ENCODE results near the gene WASL.

Gene WASL

DNA sequence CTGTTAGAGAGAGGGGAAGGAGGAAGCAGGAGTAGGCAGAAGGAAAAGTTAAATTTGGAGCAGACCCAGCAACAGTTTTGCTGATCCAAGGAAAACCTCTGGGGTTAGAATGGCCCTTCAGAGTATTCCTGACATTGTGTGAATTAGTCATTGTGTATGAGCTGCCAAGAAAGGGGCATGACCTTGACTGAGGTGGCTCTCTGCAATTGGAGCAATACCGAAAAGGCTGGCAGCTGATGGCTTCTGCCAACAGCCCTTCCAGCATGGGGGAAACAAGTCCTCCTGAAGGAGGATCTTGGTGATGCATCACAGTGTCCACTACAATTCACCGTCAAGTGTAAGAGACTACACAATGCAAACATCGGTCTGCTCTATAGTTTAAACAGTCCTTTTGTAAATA, 20.6 kb upstream of the WASL start:
- no peak overlapping the region for H3K9ac ChIP-seq (ENCODE audit: low read length in 2 of 2)
- no peaks in the 10 kb centered on the region for H3K4me1 ChIP-seq (ENCODE audit: control insufficient read depth, insufficient read depth, low read length)
- H3K9me3 ChIP-seq (ENCODE audit: control insufficient read depth in 2 of 2, low read length in 2 of 2), result no peaks in the 10 kb centered on the region
- H3K27me3 ChIP-seq (ENCODE audit: control insufficient read depth in 1 of 2, insufficient read depth in 2 of 2, low read length in 2 of 2), result no peaks in the 10 kb centered on the region
- H3K27ac ChIP-seq (ENCODE audit: low read length), result no peak overlapping the region
- no peak overlapping the region for H3K4me3 ChIP-seq (ENCODE audit: low read length in 2 of 2)
- H3K36me3 ChIP-seq (ENCODE audit: control insufficient read depth in 2 of 2, insufficient read depth in 2 of 2, low read length in 2 of 2), result no peaks in the 10 kb centered on the region

DNA sequence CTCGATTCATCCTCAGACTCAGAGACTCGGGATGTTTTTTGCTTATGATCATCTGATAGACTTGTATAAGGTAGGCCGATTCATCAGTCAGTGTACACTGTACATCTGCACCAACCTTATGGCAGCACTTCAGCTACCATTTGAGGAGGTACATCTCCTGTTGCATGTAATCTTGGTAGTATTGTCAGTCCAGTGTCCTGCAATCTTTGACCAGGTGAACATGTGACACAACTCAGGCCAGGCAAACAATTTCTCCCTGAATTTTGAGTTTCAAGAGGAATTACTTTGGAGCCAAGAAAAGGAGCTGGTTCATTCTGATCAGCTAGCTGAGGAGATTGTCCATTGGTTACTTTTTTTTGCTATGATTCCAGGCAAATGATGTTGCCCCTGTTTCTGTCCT, 19.7 kb upstream of the WASL start:
- no peak overlapping the region for H3K4me3 ChIP-seq (ENCODE audit: low read length in 2 of 2)
- no peak overlapping the region for H3K27ac ChIP-seq (ENCODE audit: low read length)
- H3K4me1 ChIP-seq (ENCODE audit: control insufficient read depth, insufficient read depth, low read length), result no peaks in the 10 kb centered on the region
- H3K9me3 ChIP-seq (ENCODE audit: control insufficient read depth in 2 of 2, low read length in 2 of 2), result no peaks in the 10 kb centered on the region
- no peak overlapping the region for H3K9ac ChIP-seq (ENCODE audit: low read length in 2 of 2)
- H3K36me3 ChIP-seq (ENCODE audit: control insufficient read depth in 2 of 2, insufficient read depth in 2 of 2, low read length in 2 of 2), result no peaks in the 10 kb centered on the region
- no peaks in the 10 kb centered on the region for H3K27me3 ChIP-seq (ENCODE audit: control insufficient read depth in 1 of 2, insufficient read depth in 2 of 2, low read length in 2 of 2)

DNA sequence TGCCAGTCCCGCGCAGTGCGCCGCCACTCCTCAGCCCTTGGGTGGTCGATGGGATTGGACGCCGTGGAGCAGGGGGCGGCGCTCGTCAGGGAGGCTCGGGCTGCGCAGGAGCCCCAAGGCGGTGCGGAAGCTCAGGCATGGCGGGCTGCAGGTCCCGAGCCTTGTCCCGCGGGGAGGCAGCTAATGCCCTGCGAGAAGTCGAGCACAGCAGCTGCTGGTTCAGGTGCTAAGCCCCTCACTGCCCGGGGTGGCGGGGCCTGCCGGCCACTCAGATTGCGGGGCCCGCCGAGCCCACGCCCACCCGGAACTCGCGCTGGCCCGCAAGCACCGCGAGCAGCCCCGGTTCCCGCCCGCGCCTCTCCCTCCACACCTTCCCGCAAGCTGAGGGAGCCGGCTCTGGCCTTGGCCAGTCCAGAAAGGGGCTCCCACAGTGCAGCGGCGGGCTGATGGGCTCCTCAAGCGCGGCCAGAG, 14.4 kb upstream of the WASL start:
- H3K9ac ChIP-seq (ENCODE audit: low read length in 2 of 2), result no peak overlapping the region
- no peaks in the 10 kb centered on the region for H3K36me3 ChIP-seq (ENCODE audit: control insufficient read depth in 2 of 2, insufficient read depth in 2 of 2, low read length in 2 of 2)
- no peaks in the 10 kb centered on the region for H3K4me1 ChIP-seq (ENCODE audit: control insufficient read depth, insufficient read depth, low read length)
- no peak overlapping the region for H3K27ac ChIP-seq (ENCODE audit: low read length)
- H3K9me3 ChIP-seq (ENCODE audit: control insufficient read depth in 2 of 2, low read length in 2 of 2), result no peaks in the 10 kb centered on the region
- no peak overlapping the region for H3K4me3 ChIP-seq (ENCODE audit: low read length in 2 of 2)
- H3K27me3 ChIP-seq (ENCODE audit: control insufficient read depth in 1 of 2, insufficient read depth in 2 of 2, low read length in 2 of 2), result no peaks in the 10 kb centered on the region

DNA sequence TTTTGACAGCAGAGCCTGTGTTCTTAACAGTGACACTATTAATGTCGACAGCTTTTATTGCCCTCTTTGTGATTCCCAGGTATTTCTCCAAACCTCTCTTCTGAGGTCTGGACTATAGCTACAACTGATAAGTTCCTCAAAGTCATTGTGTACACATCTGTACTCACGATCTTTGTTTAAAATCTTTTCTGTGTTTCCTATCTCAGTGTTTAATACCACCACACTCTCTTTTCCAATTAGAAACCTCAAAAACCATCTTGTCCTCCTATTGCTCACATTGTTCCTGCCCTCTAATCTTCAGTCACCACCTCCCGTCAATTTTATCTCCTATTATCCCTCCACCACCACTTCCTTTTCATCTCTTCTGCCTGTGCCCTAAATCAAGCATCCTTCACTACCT, 12.9 kb upstream of the WASL start:
- Histone ChIP-seq H3K36me3 (ENCODE audit: control insufficient read depth in 2 of 2, insufficient read depth in 2 of 2, low read length in 2 of 2) (no peaks in the 10 kb centered on the region), H3K27me3 (ENCODE audit: control insufficient read depth in 1 of 2, insufficient read depth in 2 of 2, low read length in 2 of 2) (no peaks in the 10 kb centered on the region), H3K9ac (ENCODE audit: low read length in 2 of 2) (no peak overlapping the region), H3K4me3 (ENCODE audit: low read length in 2 of 2) (no peak overlapping the region), H3K4me1 (ENCODE audit: control insufficient read depth, insufficient read depth, low read length) (no peaks in the 10 kb centered on the region), H3K27ac (ENCODE audit: low read length) (no peak overlapping the region), H3K9me3 (ENCODE audit: control insufficient read depth in 2 of 2, low read length in 2 of 2) (no peaks in the 10 kb centered on the region)

DNA sequence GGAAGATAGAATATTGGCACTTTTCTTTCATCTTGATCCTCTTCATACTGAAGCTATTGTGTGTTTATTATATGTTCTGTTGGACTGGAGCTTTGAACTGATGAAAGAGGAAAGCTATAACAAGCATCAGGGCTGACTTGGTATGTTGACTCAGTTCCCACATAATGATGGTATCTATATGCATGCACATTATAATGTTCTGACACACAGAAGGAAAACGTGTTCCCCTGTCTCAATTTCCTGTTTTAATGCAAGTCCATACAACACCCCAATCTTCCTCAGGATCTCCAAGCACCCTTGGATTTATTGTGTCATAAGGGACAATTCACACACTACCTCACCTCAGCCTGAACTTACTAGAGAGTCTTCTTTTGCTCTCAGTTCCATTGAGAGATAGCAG, 8.3 kb upstream of the WASL start:
- no peaks in the 10 kb centered on the region for H3K4me1 ChIP-seq (ENCODE audit: control insufficient read depth, insufficient read depth, low read length)
- H3K4me3 ChIP-seq (ENCODE audit: low read length in 2 of 2), result no peak overlapping the region
- no peak overlapping the region for H3K9ac ChIP-seq (ENCODE audit: low read length in 2 of 2)
- H3K36me3 ChIP-seq (ENCODE audit: control insufficient read depth in 2 of 2, insufficient read depth in 2 of 2, low read length in 2 of 2), result no peaks in the 10 kb centered on the region
- no peaks in the 10 kb centered on the region for H3K9me3 ChIP-seq (ENCODE audit: control insufficient read depth in 2 of 2, low read length in 2 of 2)
- H3K27ac ChIP-seq (ENCODE audit: low read length), result no peak overlapping the region
- H3K27me3 ChIP-seq (ENCODE audit: control insufficient read depth in 1 of 2, insufficient read depth in 2 of 2, low read length in 2 of 2), result no peaks in the 10 kb centered on the region

DNA sequence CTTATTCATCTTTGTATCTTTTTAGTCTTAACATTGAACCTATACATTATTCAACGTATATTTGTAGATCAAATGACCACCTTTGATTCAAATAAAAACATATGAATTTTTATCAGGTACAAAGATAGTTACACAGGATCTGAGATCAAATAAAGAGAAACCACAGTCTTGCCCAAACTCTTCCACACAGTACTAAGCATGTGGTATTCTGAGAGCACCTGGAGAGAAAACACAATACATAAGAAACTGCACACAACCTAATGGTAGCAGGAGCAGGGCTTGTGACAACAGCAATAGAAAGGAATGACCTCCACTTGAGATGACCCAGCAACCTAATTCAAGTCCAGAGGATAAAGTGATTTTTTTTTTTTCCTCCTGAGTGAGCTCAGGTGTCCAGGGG, 6.5 kb upstream of the WASL start:
- no peaks in the 10 kb centered on the region for H3K27me3 ChIP-seq (ENCODE audit: control insufficient read depth in 1 of 2, insufficient read depth in 2 of 2, low read length in 2 of 2)
- H3K27ac ChIP-seq (ENCODE audit: low read length), result no peak overlapping the region
- H3K9ac ChIP-seq (ENCODE audit: low read length in 2 of 2), result no peak overlapping the region
- H3K36me3 ChIP-seq (ENCODE audit: control insufficient read depth in 2 of 2, insufficient read depth in 2 of 2, low read length in 2 of 2), result no peaks in the 10 kb centered on the region
- H3K9me3 ChIP-seq (ENCODE audit: control insufficient read depth in 2 of 2, low read length in 2 of 2), result no peaks in the 10 kb centered on the region
- no peaks in the 10 kb centered on the region for H3K4me1 ChIP-seq (ENCODE audit: control insufficient read depth, insufficient read depth, low read length)
- no peak overlapping the region for H3K4me3 ChIP-seq (ENCODE audit: low read length in 2 of 2)

DNA sequence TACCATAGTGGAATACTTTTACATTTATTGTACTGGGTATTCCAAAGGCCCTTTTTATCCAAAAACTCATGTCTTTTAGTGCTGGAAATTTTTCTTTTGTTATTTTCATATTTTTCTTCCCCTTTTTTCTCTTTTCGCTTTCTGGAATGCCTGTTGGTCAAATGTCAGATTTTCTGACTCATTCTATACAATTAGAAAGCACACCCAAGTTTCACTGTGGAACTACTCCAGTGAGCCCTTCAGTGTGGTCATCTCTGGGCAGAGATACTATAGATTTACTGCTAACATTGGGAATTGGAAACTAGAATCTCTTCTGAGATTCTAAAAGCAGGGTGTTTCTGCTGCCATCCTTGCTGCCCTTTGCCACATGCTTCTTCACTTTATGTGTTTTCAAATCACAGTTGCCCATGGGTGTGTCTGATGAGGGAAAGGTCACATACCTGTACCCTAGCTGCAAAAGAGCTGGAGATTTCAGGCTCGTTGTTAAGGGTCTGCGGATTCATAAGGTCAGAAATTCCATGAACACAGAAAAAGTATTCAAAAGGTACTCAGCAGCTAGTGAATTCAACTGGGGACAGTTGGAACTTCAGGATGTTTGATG, 5.6 kb upstream of the WASL start:
- no peaks in the 10 kb centered on the region for H3K4me1 ChIP-seq (ENCODE audit: control insufficient read depth, insufficient read depth, low read length)
- H3K9me3 ChIP-seq (ENCODE audit: control insufficient read depth in 2 of 2, low read length in 2 of 2), result no peaks in the 10 kb centered on the region
- H3K27me3 ChIP-seq (ENCODE audit: control insufficient read depth in 1 of 2, insufficient read depth in 2 of 2, low read length in 2 of 2), result no peaks in the 10 kb centered on the region
- H3K4me3 ChIP-seq (ENCODE audit: low read length in 2 of 2), result no peak overlapping the region
- H3K27ac ChIP-seq (ENCODE audit: low read length), result no peak overlapping the region
- no peak overlapping the region for H3K9ac ChIP-seq (ENCODE audit: low read length in 2 of 2)
- H3K36me3 ChIP-seq (ENCODE audit: control insufficient read depth in 2 of 2, insufficient read depth in 2 of 2, low read length in 2 of 2), result no peaks in the 10 kb centered on the region

DNA sequence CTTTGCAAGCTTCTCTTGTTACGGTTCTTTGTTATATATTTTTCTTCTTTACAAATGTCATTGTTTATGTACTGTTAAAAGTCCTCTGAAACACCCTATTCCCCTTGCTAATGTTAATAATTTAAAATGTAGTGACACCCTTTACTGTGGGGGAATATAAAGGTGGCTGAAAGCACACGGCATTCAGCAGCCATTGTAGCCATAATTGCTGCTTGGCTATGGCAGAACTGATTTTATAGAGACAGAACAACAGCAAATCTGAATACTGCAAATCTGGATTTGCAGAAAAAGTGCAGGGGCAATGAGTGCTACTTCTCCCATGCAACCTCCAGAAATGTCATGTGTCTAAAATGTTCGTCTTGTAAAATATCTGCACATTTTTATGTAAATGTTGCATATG, 3.7 kb upstream of the WASL start:
- Histone ChIP-seq H3K4me3 (ENCODE audit: low read length in 2 of 2) (no peak overlapping the region), H3K27me3 (ENCODE audit: control insufficient read depth in 1 of 2, insufficient read depth in 2 of 2, low read length in 2 of 2) (no peaks in the 10 kb centered on the region), H3K27ac (ENCODE audit: low read length) (no peak overlapping the region), H3K9ac (ENCODE audit: low read length in 2 of 2) (no peak overlapping the region), H3K9me3 (ENCODE audit: control insufficient read depth in 2 of 2, low read length in 2 of 2) (no peaks in the 10 kb centered on the region), H3K4me1 (ENCODE audit: control insufficient read depth, insufficient read depth, low read length) (no peaks in the 10 kb centered on the region), H3K36me3 (ENCODE audit: control insufficient read depth in 2 of 2, insufficient read depth in 2 of 2, low read length in 2 of 2) (no peaks in the 10 kb centered on the region)

DNA sequence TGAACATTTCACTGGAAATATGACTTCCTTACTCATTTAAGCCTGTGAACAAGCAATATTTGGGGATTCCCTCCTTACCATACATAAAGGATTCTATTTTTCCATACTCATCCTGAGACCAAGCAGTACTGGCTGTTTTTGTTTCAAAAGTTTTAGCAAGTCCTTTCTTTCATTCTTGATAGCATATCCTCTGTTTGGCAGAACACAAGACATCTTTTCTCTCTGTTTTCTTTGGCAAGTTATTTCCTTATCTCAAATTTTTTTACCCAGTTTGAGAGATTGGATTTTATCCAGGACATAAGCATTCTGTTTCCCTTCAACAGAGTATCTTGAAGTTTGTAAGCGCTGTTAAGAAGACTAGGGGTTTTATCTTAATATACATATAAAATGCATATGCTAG, 3.0 kb upstream of the WASL start:
- Histone ChIP-seq H3K4me3 (ENCODE audit: low read length in 2 of 2) (no peak overlapping the region), H3K9ac (ENCODE audit: low read length in 2 of 2) (no peak overlapping the region), H3K36me3 (ENCODE audit: control insufficient read depth in 2 of 2, insufficient read depth in 2 of 2, low read length in 2 of 2) (no peaks in the 10 kb centered on the region), H3K4me1 (ENCODE audit: control insufficient read depth, insufficient read depth, low read length) (no peaks in the 10 kb centered on the region), H3K27ac (ENCODE audit: low read length) (no peak overlapping the region), H3K27me3 (ENCODE audit: control insufficient read depth in 1 of 2, insufficient read depth in 2 of 2, low read length in 2 of 2) (no peaks in the 10 kb centered on the region), H3K9me3 (ENCODE audit: control insufficient read depth in 2 of 2, low read length in 2 of 2) (no peaks in the 10 kb centered on the region)

DNA sequence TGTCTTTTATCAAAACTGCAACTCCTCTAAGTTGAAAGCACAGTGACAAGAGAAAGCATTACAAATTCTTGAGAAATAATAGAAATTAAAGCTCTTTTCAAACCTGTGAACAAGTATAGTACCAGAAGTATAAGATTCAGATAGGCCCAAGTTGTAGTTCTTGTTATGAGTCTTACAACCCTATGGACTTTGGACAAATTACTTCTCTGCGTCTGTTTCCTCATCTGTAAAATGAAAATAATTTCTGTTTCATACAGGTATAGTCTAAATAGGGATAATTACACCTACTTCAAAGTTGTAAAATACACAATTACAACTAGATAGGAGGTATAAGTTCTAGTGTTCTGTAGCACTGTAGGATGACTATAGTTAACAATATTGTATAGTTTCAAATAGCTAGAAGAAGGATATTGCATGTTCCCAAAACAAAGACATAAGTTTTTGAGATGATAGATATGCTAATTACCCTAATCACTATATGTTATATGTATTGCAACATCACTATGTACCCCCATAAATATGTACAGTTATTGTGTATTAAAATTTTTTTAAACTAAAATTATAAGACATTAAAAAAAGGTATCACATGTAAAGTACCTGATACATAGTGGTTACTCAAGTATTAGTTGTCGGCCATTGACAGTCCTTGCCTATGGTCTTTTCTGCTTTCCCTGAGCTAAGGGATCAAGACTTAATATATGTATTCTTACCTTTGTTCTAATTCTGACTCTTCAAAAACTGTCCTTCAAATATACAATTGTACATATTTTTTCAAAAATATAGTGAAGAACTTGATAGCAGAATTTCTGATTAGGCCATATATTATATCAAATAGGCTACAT, 1.8 kb upstream of the WASL start:
- Histone ChIP-seq H3K36me3 (ENCODE audit: control insufficient read depth in 2 of 2, insufficient read depth in 2 of 2, low read length in 2 of 2) (no peaks in the 10 kb centered on the region), H3K9ac (ENCODE audit: low read length in 2 of 2) (peak overlapping the region in 1 of 2 donors; percentile 80), H3K4me1 (ENCODE audit: control insufficient read depth, insufficient read depth, low read length) (no peaks in the 10 kb centered on the region), H3K27ac (ENCODE audit: low read length) (no peak overlapping the region), H3K9me3 (ENCODE audit: control insufficient read depth in 2 of 2, low read length in 2 of 2) (no peaks in the 10 kb centered on the region), H3K4me3 (ENCODE audit: low read length in 2 of 2) (peak overlapping the region; percentile 34 to 86), H3K27me3 (ENCODE audit: control insufficient read depth in 1 of 2, insufficient read depth in 2 of 2, low read length in 2 of 2) (no peaks in the 10 kb centered on the region)

DNA sequence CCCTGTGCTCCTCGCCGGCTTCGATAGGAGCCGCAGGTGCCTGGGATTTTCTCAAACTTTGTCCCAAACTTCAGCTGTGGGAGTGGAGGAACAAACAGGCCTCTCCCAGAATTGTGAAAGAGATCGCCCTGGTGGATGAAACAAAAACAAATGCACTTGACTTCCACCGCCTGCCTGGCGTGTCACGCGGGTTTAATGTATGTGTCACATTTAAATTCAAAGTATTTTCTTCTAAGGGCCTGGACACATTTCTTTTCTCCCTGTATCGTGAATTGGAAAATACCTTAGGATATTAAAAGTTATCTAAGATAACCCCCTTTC, 694 bp upstream of the WASL start:
- no peaks in the 10 kb centered on the region for H3K4me1 ChIP-seq (ENCODE audit: control insufficient read depth, insufficient read depth, low read length)
- no peaks in the 10 kb centered on the region for H3K27me3 ChIP-seq (ENCODE audit: control insufficient read depth in 1 of 2, insufficient read depth in 2 of 2, low read length in 2 of 2)
- peak overlapping the region; percentile 86 for H3K4me3 ChIP-seq (ENCODE audit: low read length in 2 of 2)
- H3K9me3 ChIP-seq (ENCODE audit: control insufficient read depth in 2 of 2, low read length in 2 of 2), result no peaks in the 10 kb centered on the region
- H3K9ac ChIP-seq (ENCODE audit: low read length in 2 of 2), result peak overlapping the region; percentile 80 to 86
- H3K27ac ChIP-seq (ENCODE audit: low read length), result peak overlapping the region; percentile 91
- H3K36me3 ChIP-seq (ENCODE audit: control insufficient read depth in 2 of 2, insufficient read depth in 2 of 2, low read length in 2 of 2), result no peaks in the 10 kb centered on the region
